SIG-M5 (cell line): ENCODE data around the gene MRPL54.

Source experiments
- DNase-seq: peaks from one replicate; lab custom pipeline; 2025; lab: John Stamatoyannopoulos, UW

The MRPL54 gene

DNA sequence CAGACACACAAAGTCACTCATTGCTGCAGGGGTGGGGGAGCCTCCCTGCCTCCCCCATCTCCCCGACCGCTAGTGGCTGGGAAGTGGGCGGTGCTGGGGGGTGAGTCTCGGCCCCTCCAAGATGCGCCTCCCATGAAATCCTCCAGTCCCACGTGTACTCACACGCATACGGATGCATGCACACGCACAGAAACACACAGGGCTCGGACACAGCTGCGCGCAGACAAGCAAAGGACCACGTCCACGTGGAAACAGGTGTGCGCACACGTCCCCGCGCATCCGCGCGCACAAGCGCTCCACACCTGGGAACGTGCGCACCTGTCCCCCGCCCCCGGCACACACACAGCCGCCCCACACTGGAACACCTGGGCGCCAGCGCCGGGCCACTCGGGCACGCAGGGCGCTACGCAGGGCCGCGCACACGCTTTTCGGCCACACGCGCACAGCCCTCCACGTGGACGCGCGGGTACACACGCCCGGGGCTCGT is 23.0 kb downstream of the MRPL54 start:
- no peak for DNase-seq

DNA sequence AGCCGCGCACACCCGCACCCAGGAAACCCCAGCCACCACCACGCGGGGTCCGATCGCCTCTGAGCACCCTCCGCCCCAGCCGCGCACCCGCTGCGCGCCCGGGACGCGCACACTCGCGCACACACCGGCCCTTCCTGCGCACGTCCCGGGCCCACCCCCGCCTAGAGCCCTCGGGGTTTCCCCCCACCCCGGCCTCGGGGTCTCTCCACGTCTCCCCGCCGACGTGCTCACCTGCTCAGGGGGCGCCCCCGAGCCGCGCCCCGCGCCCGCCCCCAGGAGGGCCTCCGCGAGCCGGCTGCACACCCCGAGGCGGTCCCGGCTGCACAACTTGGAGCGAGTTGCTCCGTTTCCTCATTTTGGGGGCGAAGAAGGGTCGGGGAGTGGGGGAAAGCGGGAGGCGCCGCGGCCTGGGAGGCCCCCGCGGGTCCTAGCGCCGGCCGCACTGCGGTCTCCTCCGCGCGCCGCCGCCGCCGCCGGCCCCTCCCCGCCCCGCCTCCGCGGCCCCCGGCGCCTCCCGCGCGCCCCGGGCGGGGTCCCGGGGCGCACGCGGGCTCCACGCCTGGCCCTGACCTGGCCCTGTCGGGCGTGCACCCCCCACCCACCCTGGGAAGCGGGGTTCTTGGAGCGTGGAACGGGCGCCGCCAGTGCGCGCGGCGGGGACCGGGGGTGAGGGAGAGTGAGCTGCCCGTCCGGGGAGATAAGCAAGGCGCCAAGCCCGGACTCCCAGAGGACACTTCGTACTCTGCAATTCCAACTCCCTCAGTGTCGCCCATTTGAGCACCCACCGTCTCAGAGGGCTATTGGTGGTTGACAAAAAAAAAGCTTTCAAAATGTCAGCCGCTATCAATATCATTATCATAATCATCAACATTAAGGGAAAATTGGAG is 23.7 kb downstream of the MRPL54 start, which contains the start of gene MATK:
TSS of gene MATK (minus strand) at position 444 of the 887 bp plus-strand sequence. CDS start 1,246 bp downstream, outside the sequence.
- no peak for DNase-seq

DNA sequence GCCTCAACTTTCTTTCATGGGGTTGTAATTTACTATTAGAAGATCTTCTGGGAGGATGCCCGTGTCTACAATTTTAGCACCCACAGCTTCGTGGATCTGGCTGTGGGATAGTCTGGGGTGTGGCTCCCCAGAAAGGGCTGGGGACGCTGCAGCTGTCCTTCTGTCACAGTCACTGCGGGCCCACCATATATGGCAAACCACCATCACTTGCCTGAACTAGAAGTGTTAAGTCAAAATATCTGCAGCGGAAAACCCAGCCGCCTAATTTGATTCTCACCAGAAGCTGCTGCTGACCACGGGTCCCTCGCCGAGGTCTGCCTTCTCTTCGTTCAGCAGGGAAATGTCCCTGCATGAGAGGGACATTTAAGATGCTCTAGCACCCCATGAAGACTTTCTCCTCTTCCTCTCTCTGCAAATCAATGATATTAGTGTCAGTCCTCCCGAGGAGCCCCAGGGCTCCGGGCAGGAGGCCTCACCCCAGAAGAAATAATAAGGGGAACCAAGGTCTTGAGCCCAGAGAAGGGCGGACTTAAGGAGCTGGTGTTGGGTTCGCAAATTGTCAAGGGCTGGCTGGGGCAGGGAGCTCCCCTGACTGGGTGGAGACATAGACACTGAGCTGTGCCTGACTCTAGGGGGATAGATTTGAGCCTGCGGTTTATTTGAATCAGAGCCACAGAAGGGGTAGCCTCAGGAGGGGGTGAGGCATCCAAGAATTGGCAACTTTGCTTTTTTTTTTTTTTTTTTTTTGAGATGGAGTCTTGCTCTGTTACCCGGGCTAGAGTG is 26.7 kb downstream of the MRPL54 start:
- DNase-seq: no peak

DNA sequence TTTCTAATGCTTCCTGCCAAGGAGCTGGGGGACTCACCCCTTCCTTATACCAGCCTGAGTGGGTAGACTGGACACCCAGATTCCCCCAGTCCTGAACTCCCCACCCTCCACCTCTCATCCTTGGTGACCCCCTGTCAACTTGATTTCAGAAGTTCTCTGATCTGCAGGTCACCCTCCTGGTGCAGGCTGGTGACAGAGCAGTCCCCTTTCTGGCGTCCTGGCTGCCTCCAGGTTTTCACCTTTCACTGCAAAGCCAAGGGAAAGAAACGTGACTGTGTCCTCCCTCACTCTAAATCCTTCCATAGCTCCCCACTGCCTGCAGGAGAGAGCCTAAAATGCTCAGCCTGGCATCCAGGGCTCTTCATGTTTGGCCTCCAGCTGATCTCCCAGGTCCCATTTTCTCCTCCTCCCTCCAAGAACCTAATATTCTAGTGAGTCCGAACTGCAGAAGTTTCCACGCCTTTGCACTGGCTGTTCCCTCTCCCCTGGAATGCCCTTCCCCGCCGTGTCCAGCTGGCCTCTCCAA is 27.8 kb downstream of the MRPL54 start:
- DNase-seq: no peak

DNA sequence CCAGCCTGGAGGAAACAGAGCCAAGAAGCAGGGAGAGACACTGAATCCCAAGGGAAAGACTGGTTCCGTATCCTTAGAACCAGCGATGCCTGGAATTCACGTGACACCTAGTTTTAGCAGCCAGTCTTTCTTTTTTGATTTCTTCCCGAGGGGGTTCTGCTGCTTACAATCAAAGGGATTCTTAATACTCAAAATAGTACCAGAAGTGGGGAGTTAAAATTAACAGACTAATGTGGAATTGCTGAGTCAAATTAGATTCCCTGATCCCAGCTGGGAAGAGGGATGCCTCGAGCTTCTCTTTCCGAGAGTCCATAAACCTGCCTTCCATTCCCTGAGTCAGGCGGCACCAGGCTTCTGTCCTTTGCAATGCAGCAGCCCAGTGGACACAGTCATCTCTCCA is 28.5 kb downstream of the MRPL54 start:
- DNase-seq: no peak

DNA sequence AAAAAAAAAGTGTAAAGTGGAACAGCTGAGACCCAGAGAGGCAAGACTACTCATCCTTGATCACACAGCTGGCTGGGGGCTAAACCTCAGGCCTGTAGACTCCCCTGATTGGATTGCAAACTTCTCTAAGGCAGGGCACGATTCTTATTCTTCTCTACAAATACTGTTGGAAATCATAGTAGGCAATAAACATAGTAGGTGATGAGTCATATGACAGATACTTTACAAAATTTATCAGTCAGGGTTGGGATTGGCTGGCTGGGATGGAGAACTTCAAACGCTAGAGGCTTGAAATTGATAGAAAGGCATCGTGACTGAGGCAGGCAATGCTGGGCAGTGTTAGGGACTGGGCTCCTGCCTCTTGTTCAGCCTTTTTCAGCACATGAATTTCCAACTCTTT is 29.6 kb downstream of the MRPL54 start:
- no peak for DNase-seq

DNA sequence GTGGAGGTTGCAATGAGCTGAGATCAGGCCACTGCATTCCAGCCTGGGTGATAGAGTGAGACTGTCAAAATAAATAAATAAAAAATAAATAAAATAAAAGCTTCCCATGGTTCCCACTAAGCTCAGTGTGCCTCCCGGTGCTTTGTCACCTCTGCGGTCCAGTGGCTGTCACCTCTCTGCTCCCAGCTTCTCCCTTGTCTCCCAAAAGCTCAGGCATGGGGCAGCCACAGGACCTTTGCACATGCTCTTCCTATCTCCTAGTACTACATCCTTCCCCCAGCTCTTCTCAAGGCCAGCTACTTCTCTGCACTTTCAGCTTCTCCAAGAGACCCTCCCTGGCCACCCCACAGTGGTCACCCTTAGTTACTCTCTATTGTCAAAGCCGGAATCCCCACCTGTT is 31.3 kb downstream of the MRPL54 start:
- DNase-seq: no peak

DNA sequence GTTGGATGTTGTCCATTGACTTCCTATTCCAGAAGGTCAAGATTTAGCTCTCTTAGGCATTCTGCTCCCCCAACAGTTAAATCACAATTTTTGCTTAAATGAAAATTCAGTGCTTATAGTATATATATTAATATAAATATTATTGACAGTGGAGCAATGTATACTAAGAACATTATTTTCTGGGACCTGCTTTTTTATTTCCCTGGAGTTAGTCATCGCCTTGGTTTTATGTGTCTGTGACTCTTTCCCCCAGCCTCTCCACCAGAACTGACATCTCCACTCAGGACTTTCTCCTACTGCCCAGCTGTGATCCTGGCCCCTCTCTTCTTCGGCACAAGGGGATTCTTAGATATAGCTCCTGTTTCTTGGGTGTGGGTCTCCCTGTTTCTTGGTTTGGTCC is 33.9 kb downstream of the MRPL54 start:
- no peak for DNase-seq

DNA sequence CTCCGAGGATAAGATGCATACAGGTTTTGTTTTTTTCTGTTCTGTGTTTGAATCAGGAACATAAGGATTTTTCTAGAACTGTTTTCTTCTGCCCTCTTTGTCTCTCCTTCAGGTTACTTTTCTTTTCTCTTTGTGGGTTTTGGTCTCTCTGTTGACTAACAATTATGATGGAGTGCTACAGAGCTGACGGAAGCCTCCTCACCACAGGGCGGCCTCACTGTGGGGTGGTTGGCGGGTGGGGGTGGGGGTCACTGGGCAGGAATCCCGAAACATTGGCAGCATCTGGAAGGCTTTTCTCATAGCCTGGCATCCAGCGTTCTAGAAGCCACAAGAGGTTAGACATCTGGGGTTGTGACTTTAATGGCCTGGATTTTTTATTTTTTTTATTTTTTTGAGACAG is 35.7 kb downstream of the MRPL54 start:
- no peak for DNase-seq

DNA sequence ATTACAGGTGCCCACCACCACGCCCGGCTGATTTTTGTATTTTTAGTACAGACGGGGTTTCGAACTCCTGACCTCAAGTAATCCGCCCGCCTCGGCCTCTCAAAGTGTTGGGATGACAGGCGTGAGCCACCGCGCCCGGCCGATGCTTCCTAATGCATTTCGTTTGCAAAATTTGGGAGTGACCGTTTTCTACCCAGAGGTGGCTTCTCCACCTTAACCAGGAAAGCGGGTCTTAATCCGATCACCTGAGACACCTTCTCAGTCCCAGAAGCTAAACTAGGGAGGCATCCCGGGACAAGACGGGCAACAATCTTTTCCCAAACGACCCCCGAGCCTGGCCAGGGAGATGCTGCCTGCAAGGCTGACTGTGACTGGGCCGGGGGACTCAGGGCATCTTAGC is 38.5 kb downstream of the MRPL54 start:
- DNase-seq: no peak

DNA sequence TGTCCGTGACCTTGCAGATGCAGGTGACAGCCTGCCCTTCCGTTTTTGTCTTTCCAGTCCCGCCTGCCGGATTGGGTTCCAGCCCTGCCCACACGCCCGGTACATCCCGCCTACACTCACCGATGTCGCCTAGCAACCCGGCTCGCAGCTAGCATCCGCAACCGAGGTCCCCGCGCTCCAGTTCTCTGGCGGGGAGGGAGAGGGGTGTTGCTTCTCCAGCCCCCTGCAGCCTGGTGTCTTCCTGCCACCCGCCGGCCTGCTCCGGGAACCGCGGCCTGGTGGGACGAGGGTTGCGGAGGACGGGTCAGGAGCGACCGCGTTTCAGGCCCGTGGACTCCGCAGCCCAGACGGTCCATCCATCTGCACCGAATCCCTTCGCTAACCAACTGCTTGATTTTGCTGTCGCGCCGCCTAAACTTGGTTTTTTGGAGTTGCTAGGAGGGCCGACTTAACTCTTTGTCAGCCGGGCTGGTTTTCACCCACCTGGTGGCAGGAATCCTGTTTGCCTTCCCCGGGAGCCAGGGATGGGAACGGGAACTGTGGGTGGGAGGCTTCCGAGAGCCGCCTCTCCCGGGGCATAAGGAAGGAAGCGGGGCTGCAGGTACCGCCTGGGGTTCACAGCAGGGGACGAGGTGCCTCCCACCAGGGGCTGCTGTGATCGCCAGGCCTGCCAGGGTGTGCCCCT is 39.1 kb downstream of the MRPL54 start:
- no peak for DNase-seq

DNA sequence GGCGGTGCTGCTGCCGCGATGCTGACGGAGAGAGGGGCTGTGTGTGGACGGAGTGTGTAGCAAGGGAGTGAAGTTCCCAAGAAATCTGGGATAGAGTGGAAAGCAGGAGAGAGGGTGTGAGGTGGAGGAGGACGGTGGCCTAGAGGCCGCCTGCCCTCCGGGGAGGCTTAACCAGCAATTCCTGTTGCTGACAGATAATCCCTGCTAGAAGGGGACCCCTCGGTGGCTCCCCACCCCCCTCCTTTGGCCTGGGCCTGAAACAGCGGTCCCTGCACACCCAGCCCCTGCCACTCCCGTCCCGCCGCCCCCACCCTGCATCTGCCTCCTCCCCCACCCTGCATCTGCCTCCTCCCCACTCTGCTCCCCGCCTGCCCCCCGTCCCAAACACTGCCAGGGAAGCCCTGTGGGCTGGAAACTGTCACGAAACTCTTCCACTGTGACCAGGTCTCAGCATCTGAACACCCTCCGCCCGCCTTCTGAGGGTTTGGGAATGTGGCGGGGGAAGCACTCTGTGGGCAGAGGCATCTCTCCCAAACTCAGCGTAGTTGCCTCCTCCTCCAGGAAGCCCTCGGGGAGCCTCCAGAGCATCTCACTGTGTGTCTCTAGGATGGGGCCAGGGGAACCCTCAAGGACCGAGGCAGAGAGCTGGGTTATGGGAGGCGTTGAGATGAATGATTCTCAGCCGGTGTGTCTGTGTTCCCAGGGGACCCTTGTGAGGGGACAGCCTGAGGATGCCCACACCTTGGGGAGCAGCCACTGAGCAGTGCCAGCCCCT is 40.8 kb downstream of the MRPL54 start:
- DNase-seq: no peak

DNA sequence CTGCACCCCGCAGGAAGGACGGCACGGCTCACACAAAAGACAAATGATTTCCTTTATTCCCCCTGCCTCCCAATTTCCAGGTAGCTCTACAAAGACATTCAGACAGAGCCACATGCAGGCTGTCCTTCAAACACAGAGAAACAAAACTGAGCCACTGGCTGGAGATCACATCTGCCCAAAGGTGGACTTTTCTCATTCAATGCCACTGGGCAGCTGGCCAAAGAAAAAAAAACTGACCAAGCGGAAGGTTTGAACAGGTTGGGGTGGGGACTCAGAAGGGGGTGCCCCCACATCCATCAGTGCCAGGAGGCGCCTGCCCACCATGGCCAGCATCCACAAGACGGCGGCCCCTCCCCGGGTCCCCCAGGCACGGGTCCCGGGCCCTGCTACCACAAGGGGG is 41.5 kb downstream of the MRPL54 start:
- DNase-seq: no peak

DNA sequence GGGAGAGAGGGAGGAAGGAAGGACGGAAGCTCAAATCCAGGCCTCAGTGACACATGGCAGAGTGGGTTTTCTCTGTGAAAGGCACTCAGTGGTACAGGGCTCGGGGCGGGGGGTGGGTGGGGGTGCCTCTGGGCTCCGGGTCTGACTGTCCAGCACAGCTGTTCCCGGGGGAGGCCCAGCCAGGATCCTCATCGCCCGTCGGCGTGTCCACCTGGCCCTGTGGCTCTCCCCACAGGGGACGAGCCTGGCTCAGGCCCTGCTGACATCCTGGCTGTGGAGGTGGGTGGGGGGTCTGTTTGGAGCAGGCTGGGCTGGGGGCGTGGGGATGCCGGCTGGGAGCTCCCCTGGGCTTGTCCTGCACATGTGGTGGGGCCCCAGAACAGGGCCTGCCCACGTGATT is 41.9 kb downstream of the MRPL54 start:
- no peak for DNase-seq

DNA sequence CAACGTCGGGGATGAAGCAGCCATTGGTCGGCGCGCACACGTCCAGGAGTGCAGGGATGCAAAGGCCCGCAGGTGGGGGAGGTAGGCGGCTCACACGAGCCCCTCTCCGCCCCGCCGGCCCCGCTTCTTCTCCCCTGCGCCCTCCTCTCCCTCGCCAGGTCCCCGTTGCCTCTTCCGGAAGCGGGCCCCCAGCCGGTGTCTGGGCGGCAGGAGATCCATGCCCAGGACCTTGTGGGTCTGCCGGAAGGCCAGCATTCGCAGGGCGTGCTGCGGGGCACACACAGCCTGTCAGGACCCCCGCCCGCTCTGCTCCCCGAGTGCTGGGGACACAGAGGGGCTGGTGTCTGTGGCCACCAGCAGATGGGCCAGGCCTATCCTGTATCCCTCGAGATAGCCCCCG is 43.4 kb downstream of the MRPL54 start:
- no peak for DNase-seq

DNA sequence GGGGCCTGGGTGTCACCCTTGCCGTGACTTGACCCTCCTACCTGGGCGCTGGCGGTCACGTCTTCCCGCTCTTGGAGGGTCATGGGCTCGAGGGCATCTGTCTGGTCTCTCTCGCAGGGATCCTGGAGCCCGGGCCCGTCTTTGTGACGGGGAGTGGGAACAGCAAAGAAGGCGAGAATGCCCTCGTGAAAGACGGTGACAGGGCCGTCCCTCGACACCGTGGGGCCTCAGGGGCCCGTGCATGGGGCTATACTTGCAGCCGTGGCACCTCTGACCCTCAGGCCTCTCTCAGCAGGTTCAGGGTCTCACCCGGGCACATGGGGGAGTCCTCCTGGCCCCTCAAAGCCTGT is 44.6 kb downstream of the MRPL54 start:
- no peak for DNase-seq

DNA sequence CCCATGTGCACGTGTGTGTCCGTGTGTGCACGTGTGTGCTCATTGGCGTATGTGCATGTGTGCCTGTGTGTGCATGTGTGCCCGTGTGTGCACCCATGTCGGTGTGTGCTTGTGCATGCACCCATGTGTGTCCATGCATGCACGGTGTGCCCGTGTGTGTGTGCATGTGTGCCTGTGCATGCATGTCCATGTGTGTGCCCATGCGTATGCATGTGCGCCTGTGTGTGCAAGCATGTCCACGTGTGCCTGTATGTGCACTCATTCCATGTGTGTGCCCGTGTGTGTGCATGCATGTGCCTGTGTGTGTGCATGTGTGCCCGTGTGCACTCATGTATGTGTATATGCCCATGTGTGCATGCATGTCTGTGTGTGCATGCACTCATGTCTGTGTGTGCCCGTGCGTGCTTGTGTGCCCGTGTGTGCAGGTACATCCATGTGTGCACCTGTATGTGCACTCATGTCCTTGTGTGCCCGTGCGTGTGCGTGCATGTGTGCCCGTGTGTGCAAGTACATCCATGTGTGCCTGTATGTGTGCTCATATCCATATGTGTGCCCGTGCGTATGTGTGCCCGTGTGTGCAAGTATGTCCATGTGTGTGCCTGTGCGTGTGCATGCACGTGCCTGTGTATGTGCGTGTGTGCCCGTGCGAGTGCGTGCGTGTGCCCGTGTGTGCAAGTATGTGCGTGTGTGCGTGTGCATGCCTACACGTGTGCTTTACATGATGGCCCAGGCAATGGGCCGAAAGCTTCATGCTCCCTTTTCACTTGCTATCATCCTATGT is 45.3 kb downstream of the MRPL54 start:
- DNase-seq: no peak

DNA sequence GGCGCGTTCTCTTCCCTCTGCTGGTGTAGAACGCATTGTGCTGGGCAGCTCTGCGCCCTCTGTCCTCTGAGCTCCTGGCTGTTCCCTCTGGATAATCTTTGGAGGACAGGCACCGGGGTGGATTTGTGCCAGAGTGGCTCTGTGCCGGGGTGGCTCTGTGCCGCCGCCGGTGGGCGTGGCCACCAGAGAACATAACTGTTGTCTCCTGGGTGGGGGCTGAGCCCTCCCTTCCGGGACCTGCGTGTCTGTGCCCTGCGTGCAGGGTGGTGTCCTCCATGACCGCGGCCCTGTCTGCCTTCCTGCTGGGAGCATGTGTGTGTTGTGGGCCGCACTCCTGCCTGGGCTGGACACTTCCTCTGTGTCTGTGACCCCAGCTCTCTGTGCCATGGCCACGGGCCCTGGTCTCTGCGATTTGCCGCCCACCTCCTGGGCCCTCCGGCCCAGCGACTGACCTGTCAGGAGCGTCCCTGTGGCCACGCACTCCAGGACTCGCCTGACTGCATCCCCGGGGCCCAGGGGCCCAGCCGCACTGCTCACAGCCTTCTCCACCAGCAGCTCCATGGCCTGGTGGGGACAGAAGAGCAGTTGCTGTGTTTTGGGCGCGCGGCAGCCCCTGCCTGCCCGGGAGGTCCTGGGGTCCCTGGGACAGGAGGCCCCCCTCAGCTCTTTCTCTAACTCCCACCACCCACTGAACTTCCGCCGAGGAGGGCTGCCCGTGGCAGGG is 46.1 kb downstream of the MRPL54 start:
- DNase-seq: no peak

DNA sequence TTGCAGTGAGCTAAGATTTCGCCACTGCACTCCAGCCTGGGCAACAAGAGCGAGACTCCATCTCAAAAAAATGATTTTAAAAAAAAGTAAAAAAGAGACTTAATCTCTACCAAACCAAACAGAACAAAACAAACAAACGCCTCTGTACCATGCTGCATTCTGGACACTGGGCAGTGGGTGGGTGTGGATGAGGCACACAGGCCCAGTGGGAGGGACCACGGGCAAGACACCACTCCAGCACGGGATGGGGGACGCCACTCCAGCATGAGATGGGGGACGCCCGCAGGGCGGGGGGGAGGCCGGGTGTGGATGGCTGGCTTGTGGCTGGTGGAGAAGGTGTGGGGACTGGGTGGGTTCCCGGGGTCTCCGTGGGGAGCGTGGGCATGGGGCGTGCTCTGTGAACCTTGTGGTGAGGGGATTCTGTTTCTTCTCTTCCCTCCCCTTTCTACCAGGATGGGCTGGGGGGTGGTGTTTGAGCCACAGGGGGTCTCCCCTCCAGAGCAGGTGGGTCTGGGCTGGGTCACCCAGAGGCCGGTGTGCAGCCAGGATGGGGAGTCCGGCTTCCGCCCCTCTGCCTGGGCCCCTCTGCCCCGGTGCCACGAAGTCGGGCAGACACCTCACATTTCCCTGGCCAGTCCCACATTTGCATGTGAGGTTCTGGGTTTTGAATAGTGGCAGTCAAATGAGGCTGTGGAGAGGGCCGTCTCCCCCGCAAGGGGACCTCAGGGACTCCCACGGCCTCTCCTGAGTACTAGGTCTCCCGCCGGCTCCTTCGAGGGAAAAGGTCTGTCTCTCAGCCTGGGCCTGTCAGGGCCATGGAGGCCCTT is 47.6 kb downstream of the MRPL54 start:
- no peak for DNase-seq
